VCaP (cell line): ENCODE results near the gene SNX24.

Source experiments
- H3K27ac ChIP-seq: fragments of 450-650 bp; 2 replicates; pipeline ENCODE4 v1.5.1; 2017
- TF ChIP-seq, protein P1 (sequence below): fragments of 450-650 bp; conservative IDR thresholded peaks from 2 replicates; pipeline ENCODE4 v1.5.1; 2017; ENCODE audit warnings: mild to moderate bottlenecking, moderate library complexity

Gene SNX24

DNA sequence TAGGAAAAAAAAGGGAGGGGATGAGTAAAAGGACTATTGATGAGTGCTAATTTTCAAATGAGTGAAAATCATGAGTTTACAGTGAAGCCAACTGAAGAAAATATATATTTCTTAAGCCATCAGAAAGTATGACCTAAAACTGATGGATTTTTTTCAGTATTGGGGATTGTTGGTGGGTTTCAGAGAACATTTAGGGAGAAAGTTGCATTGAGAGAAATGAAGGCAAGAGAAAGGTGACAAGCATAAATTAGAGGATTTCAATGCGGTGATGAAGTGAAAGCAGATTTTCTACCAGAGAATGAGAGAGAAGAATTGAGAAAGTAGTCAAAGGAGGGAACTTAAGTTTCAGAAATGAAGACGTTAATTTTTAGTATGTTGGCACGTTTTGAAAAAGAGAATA lies 8.5 kb upstream of the SNX24 start:
- no peak overlapping the region for H3K27ac ChIP-seq
- TF ChIP-seq, protein P1, sequence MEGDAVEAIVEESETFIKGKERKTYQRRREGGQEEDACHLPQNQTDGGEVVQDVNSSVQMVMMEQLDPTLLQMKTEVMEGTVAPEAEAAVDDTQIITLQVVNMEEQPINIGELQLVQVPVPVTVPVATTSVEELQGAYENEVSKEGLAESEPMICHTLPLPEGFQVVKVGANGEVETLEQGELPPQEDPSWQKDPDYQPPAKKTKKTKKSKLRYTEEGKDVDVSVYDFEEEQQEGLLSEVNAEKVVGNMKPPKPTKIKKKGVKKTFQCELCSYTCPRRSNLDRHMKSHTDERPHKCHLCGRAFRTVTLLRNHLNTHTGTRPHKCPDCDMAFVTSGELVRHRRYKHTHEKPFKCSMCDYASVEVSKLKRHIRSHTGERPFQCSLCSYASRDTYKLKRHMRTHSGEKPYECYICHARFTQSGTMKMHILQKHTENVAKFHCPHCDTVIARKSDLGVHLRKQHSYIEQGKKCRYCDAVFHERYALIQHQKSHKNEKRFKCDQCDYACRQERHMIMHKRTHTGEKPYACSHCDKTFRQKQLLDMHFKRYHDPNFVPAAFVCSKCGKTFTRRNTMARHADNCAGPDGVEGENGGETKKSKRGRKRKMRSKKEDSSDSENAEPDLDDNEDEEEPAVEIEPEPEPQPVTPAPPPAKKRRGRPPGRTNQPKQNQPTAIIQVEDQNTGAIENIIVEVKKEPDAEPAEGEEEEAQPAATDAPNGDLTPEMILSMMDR = no peak

DNA sequence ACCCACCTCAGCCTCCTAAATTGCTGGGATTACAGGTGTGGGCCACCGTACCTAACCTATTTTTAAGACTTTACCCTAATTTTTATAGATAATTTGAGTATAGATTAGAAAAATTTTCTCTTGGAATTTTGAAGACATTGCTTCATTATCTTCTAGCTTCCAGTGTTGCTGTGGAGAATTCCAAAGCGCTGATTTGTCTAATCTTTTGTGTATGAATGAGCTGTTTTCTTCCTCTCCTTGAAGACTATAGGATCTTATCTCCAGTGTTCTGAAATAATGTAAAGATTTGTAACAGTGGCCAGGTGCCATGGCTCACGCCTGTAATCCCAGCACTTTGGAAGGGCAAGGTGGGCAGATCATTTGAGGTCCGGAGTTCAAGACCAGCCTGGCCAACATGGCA lies 5.7 kb upstream of the SNX24 start:
- TF ChIP-seq, protein P1 = no peak
- H3K27ac ChIP-seq = no peak overlapping the region

DNA sequence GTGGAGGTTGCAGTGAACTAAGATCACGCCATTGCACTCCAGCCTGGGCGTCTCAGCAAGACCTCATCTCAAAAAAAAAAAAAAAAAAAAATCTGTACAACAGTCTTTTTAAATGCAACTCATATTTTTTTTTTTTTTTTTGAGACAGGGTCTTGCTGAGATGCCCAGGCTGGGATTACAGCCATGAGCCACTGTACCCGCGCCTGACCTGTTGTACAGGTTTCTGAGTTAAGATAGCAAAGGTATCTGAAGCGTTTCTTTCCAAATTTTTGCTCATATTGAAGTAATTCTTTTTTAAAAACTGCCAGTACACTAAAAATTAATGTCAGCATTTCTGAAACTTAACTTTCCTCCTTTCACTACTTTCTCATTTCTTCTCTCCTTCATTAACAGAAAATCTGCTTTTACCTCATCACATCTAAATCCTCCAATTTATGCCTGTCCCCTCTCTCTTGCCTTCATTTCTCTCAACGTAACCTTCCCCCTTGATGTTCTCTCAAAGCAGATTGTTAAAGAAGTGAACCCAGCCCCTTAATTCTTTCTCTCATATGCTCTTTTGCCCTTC lies 3.3 kb upstream of the SNX24 start:
- TF ChIP-seq, protein P1 = no peak
- no peak overlapping the region for H3K27ac ChIP-seq

DNA sequence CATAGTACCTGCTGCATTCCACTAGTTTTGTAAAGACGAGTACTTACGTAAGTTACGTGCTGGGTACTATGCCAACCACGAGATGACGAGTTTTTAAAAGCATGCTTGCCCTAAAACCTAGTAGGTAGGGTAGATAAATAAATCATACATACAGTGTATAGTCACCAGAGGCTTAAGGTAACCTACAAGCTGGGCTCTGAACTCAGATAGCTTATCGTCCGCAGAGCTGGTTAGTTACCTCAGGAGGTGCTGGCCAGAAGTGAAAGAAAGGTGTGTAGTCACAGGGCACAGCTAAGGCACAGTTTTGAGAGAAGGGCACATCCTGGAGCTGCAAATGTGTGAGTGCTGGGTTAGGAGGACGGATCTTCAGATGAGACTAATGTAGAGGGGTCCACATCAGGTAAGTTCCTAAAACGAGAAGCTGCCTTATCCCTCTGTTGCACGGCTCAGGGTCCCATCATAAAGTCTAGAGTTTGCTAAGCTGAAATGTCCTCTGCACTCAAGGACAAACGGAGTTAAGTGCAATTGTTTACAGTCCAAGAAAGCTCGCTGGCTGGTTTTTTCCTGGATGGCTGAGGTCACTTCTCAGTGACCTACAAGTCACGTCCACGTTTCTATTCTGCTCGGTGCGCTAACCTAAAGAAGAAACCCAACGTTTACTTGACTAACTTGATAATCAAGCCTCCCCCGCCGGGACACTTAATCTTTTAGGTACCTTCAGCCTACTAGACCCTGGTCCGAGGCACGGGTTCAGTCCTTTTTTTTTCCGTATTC lies 1.1 kb upstream of the SNX24 start:
- TF ChIP-seq, protein P1 = no peak
- H3K27ac ChIP-seq = peak overlapping the region; percentile 75

DNA sequence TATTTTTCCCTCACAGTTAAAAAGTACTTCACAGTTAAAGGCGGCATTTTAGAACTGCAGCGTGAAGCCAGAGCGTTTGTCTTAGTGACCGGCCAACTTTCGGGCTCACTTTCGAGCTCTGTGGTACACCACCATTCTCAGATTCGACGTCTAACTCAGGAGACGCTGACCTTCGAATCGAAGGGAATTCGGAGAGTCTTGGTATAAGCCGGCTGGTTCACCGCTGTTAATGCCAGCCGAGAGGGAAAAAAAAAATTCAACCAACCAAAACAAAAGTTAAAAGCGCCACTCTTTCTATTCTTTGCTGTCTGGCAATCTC lies 544 bp upstream of the SNX24 start:
- TF ChIP-seq, protein P1 = no peak
- H3K27ac ChIP-seq = peak overlapping the region; percentile 75

DNA sequence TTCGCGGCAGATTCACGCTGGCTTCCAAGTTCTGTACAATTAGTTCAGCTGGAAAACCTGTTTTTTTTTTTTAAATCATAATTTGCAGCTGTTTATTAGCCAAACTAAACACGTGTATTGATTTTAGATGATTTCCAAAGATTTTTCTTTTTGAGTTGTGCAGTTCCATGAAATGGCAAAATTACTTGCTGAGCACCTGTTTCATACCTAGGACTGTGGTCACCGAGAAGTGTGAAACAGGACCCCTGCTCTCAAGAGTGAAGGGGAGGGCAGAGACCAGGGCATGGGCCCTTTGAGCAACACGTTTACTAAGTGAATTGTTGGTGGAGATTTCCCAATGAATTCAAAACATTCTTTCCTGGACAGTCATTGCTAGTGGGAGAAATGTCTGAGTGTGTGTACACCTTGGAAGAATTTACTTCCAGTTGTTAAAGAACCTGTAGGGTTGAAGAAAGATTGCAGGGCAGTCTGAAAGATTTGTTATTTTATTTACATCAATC lies 688 bp downstream of the SNX24 start:
- peak overlapping the region; percentile 75 for H3K27ac ChIP-seq
- TF ChIP-seq, protein P1 = no peak

DNA sequence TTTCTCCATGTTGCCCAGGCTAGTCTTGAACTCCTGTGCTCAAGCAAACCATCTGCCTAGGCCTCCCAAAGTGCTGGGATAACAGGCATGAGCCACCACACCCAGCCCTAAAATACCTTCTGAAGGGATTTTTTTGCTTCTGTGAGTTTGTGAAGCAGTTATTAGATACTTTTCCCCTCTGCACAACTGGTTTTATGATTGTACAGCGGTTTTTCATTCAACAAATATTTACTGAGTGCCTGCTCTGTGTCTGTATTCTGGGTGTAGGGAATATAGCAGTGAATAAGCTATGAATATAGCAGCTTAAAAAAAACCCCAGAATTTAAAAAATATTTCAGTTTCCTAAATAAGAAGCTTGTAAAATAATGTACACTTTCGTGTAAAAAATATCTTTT lies 2.3 kb downstream of the SNX24 start:
- no peak overlapping the region for H3K27ac ChIP-seq
- TF ChIP-seq, protein P1 = no peak
